SK-N-SH treated with all-trans-retinoic acid at 6 μM for 48 hours (cell line): ENCODE measurements around the gene EPHB4.
A peak's percentile ranks its signal among the peaks of the same experiment; 100 is the strongest.

ENCODE experiments used
- ATAC-seq: fragments of 200-7000 bp; cut with Tn5 transposase; 3 replicates; pipeline ENCODE4 v1.9.1; 2020; ENCODE audit warnings: mild to moderate bottlenecking, moderate library complexity
- ARNTL ChIP-seq: fragments of 450-650 bp; formaldehyde crosslinking; IDR thresholded peaks from 2 replicates; pipeline ENCODE4 v1.5.0; 2020; ENCODE audit warnings: low read depth, mild to moderate bottlenecking, moderate library complexity, borderline replicate concordance
- BACH2 ChIP-seq: fragments of 250-450 bp; sonication (Bioruptor Pico); IDR thresholded peaks from 2 replicates; pipeline ENCODE4 v1.9.0; 2021; ENCODE audit warnings: mild to moderate bottlenecking, borderline replicate concordance
- GLIS3 ChIP-seq: fragments of 250-450 bp; sonication (Bioruptor Pico); IDR thresholded peaks from 2 replicates; pipeline ENCODE4 v1.5.0; 2020; ENCODE audit warnings: mild to moderate bottlenecking, moderate library complexity
- ISL1 ChIP-seq: fragments of 250-450 bp; sonication (Bioruptor Pico); IDR thresholded peaks from 2 replicates; pipeline ENCODE4 v2.1.2; 2022; ENCODE audit warnings: mild to moderate bottlenecking, moderate library complexity
- OSR1 ChIP-seq: fragments of 250-450 bp; sonication (Bioruptor Pico); IDR thresholded peaks from 2 replicates; pipeline ENCODE4 v1.8.0; 2022; ENCODE audit warnings: moderate library complexity, mild to moderate bottlenecking, inconsistent platforms
- PPARA ChIP-seq: fragments of 250-450 bp; sonication (Bioruptor Pico); IDR thresholded peaks from 2 replicates; pipeline ENCODE4 v1.5.0; 2020; ENCODE audit warnings: mild to moderate bottlenecking, borderline replicate concordance
- RARB ChIP-seq: fragments of 250-450 bp; sonication (Bioruptor Pico); IDR thresholded peaks from 2 replicates; pipeline ENCODE4 v1.8.0; 2021; ENCODE audit warnings: mild to moderate bottlenecking, moderate library complexity
- TCF4 ChIP-seq: fragments of 250-450 bp; sonication (Bioruptor Pico); IDR thresholded peaks from 2 replicates; pipeline ENCODE4 v1.8.0; 2021; ENCODE audit warnings: mild to moderate bottlenecking, moderate library complexity, borderline replicate concordance
- TOX ChIP-seq: fragments of 250-450 bp; sonication (Bioruptor Pico); IDR thresholded peaks from 2 replicates; pipeline ENCODE4 v1.8.0; 2021; ENCODE audit warnings: mild to moderate bottlenecking, moderate library complexity, borderline replicate concordance
- ZC3H10 ChIP-seq: fragments of 250-450 bp; sonication (Bioruptor Pico); IDR thresholded peaks from 2 replicates; pipeline ENCODE4 v1.5.1; 2021; ENCODE audit warnings: mild to moderate bottlenecking, moderate library complexity
- ZFP3 ChIP-seq: fragments of 250-450 bp; sonication (Bioruptor Pico); IDR thresholded peaks from 2 replicates; pipeline ENCODE4 v1.5.0; 2020; ENCODE audit warnings: mild to moderate bottlenecking, moderate library complexity
- ZFP30 ChIP-seq: fragments of 450-650 bp; formaldehyde crosslinking; IDR thresholded peaks from 2 replicates; pipeline ENCODE4 v1.5.0; 2022; ENCODE audit warnings: mild to moderate bottlenecking, moderate library complexity
- ZNF565 ChIP-seq: fragments of 450-650 bp; formaldehyde crosslinking; conservative IDR thresholded peaks from 2 replicates; pipeline ENCODE4 v1.5.0; 2020; ENCODE audit warnings: low read depth, mild to moderate bottlenecking, moderate library complexity
- ZNF70 ChIP-seq: fragments of 450-650 bp; formaldehyde crosslinking; IDR thresholded peaks from 2 replicates; pipeline ENCODE4 v1.5.0; 2020; ENCODE audit warnings: mild to moderate bottlenecking, moderate library complexity
- ZNF8 ChIP-seq: fragments of 450-650 bp; formaldehyde crosslinking; IDR thresholded peaks from 2 replicates; pipeline ENCODE4 v1.5.0; 2020; ENCODE audit warnings: mild to moderate bottlenecking, moderate library complexity
- TF ChIP-seq, protein P1 (sequence below): fragments of 250-450 bp; sonication (Bioruptor Pico); IDR thresholded peaks from 2 replicates; pipeline ENCODE4 v1.5.1; 2020; ENCODE audit warnings: low read depth, mild to moderate bottlenecking, moderate library complexity
- TF ChIP-seq, protein P2 (sequence below): fragments of 250-450 bp; sonication (Bioruptor Pico); IDR thresholded peaks from 2 replicates; pipeline ENCODE4 v1.8.0; 2020; ENCODE audit warnings: mild to moderate bottlenecking, moderate library complexity, borderline replicate concordance
- TF ChIP-seq, protein P3 (sequence below): fragments of 250-450 bp; sonication (Bioruptor Pico); IDR thresholded peaks from 2 replicates; pipeline ENCODE4 v1.5.1; 2021; ENCODE audit warnings: mild to moderate bottlenecking, moderate library complexity
- TF ChIP-seq, protein P4 (sequence below): fragments of 250-450 bp; sonication (Bioruptor Pico); IDR thresholded peaks from 2 replicates; pipeline ENCODE4 v1.5.0; 2020; ENCODE audit warnings: mild to moderate bottlenecking, moderate library complexity

Gene EPHB4

DNA sequence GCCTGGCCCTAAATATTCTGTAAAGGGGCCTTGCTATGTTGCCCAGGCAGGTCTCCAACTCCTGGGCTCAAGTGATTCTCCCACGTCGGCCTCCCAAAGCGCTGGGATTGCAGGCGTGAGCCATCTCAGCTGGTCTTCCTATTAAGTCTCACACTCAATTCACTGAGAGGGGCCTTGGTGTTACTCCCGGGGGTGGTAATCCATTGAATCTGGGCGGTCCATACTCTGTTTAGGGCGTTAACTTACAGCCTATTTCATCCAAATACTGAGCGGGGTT, 46.9 kb upstream of the EPHB4 start (continued):
- TF ChIP-seq, protein P1, sequence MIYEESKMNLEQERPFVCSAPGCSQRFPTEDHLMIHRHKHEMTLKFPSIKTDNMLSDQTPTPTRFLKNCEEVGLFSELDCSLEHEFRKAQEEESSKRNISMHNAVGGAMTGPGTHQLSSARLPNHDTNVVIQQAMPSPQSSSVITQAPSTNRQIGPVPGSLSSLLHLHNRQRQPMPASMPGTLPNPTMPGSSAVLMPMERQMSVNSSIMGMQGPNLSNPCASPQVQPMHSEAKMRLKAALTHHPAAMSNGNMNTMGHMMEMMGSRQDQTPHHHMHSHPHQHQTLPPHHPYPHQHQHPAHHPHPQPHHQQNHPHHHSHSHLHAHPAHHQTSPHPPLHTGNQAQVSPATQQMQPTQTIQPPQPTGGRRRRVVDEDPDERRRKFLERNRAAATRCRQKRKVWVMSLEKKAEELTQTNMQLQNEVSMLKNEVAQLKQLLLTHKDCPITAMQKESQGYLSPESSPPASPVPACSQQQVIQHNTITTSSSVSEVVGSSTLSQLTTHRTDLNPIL (CRISPR knock-in tag) = no peak
- no peak for TF ChIP-seq ZNF8 (CRISPR knock-in tag)
- no peak for TF ChIP-seq BACH2 (CRISPR knock-in tag)
- TF ChIP-seq ZNF565 (CRISPR knock-in tag) = no peak

DNA sequence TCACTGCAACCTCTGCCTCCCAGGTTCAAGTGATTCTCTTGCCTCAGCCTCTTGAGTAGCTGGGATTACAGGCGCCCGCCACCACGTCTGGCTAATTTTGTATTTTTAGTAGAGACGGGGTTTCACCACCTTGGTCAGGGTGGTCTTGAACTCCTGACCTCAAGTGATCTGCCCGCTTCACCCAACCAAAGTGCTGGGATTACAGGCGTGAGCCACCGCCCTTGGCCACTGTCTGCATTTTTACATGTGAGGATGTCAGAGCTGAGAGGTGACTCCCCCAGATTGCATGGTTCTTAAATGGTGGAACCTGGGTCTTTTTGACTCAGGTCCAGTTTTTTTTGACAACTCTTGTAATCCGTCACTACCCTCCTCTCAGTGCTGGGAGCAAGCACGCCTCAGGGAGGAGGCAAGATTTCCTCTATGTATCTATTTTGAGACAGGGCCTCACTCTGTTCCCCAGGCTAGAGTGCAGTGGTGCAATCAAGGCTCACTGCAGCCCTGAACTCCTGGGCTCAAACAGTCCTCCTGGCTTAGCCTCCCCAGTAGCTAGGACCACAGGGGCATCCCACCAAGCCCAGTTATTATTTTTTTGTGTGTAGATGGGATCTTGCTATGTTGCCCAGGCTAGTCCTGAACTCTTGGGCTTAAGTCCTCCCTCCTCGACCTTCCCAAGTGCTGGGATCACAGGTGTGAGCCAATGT, 46.4 kb upstream of the EPHB4 start:
- ATAC-seq = no peak
- TF ChIP-seq ZC3H10 (CRISPR knock-in tag) = no peak
- TF ChIP-seq, protein P2, sequence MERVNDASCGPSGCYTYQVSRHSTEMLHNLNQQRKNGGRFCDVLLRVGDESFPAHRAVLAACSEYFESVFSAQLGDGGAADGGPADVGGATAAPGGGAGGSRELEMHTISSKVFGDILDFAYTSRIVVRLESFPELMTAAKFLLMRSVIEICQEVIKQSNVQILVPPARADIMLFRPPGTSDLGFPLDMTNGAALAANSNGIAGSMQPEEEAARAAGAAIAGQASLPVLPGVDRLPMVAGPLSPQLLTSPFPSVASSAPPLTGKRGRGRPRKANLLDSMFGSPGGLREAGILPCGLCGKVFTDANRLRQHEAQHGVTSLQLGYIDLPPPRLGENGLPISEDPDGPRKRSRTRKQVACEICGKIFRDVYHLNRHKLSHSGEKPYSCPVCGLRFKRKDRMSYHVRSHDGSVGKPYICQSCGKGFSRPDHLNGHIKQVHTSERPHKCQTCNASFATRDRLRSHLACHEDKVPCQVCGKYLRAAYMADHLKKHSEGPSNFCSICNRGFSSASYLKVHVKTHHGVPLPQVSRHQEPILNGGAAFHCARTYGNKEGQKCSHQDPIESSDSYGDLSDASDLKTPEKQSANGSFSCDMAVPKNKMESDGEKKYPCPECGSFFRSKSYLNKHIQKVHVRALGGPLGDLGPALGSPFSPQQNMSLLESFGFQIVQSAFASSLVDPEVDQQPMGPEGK = no peak
- TF ChIP-seq, protein P1 (CRISPR knock-in tag) = no peak
- TF ChIP-seq, protein P3, sequence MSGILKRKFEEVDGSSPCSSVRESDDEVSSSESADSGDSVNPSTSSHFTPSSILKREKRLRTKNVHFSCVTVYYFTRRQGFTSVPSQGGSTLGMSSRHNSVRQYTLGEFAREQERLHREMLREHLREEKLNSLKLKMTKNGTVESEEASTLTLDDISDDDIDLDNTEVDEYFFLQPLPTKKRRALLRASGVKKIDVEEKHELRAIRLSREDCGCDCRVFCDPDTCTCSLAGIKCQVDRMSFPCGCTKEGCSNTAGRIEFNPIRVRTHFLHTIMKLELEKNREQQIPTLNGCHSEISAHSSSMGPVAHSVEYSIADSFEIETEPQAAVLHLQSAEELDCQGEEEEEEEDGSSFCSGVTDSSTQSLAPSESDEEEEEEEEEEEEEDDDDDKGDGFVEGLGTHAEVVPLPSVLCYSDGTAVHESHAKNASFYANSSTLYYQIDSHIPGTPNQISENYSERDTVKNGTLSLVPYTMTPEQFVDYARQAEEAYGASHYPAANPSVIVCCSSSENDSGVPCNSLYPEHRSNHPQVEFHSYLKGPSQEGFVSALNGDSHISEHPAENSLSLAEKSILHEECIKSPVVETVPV (CRISPR knock-in tag) = no peak
- no peak for TF ChIP-seq ISL1 (CRISPR knock-in tag)
- TF ChIP-seq OSR1 (CRISPR knock-in tag) = no peak
- no peak for TF ChIP-seq ARNTL (CRISPR knock-in tag)
- no peak for TF ChIP-seq PPARA
- TF ChIP-seq TOX = no peak
- TF ChIP-seq, protein P4, sequence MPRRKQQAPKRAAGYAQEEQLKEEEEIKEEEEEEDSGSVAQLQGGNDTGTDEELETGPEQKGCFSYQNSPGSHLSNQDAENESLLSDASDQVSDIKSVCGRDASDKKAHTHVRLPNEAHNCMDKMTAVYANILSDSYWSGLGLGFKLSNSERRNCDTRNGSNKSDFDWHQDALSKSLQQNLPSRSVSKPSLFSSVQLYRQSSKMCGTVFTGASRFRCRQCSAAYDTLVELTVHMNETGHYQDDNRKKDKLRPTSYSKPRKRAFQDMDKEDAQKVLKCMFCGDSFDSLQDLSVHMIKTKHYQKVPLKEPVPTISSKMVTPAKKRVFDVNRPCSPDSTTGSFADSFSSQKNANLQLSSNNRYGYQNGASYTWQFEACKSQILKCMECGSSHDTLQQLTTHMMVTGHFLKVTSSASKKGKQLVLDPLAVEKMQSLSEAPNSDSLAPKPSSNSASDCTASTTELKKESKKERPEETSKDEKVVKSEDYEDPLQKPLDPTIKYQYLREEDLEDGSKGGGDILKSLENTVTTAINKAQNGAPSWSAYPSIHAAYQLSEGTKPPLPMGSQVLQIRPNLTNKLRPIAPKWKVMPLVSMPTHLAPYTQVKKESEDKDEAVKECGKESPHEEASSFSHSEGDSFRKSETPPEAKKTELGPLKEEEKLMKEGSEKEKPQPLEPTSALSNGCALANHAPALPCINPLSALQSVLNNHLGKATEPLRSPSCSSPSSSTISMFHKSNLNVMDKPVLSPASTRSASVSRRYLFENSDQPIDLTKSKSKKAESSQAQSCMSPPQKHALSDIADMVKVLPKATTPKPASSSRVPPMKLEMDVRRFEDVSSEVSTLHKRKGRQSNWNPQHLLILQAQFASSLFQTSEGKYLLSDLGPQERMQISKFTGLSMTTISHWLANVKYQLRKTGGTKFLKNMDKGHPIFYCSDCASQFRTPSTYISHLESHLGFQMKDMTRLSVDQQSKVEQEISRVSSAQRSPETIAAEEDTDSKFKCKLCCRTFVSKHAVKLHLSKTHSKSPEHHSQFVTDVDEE (CRISPR knock-in tag) = no peak
- TF ChIP-seq GLIS3 (CRISPR knock-in tag) = no peak
- TF ChIP-seq ZFP3 (CRISPR knock-in tag) = no peak
- TF ChIP-seq TCF4 (CRISPR knock-in tag) = no peak

DNA sequence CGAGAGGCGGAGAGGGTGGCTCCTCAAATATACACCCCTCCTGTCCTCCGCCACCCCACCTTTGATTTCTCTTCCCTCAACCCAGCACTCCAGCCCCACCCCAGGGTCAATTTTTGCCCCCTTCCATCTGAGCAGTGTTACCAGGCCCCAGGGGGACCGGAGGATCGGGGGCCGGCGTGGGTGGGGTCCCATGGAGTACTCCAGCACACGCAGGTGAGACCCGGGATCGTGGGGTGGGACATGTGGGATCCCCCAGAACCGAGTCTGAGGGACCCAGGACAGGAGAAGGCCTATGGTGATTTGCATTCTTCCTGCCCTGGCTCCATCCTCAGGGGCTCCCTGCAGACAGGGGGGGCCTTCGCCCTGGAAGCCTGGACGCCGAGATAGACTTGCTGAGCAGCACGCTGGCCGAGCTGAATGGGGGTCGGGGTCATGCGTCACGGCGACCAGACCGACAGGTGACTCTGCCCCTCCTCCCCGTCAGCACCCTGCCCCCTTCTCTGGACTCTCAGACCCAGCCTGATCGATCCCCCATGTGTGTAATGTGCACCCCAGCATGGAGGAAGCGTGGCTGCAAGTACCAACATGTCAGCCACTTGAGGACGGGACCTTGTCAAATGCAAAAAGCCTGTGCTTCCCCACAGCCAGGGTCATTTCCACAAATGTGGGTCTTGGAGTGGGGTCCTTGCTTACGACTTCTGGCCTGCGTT, 40.6 kb upstream of the EPHB4 start:
- ATAC-seq = no peak
- TF ChIP-seq PPARA = no peak
- TF ChIP-seq TCF4 (CRISPR knock-in tag) = no peak
- no peak for TF ChIP-seq ZFP30 (CRISPR knock-in tag)

DNA sequence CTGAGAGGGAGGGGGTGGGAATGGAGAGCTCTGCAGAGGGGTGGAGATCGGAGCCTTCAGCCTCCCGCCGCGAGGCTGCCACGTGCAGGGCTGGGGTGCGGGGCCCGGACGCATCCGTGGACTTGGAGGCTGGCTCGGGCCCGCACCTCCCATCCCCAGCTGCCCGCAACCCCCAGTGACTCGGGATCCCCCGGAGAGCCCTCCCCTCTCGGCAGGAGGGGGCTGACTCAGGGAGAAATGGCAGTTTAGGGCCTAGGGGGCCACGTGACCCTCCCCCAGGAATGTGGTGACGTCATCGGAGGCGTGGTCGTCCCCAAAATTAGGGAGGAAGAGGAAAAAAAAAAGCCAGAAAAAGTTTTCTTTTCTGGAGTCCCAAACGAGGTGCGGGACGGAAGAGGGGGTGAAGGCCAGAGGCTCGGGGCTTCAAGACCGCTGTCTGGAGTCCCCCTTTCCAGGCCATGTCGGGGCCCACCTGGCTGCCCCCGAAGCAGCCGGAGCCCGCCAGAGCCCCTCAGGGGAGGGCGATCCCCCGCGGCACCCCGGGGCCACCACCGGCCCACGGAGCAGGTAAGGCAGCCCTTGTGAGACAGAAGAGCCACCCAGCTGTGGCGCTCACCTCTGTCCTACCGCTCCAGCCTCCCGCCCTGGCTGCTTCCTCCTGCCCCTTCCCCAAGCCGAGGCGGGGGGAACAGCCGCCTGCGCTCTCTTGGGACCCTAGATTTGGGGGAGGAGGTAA, 39.9 kb upstream of the EPHB4 start, which contains the start of gene TRIP6:
TRIP6 (plus strand) TSS at position 348 of the 736 bp plus-strand sequence; CDS start at position 459, 111 bp downstream.
- TF ChIP-seq RARB (CRISPR knock-in tag) = no peak
- TF ChIP-seq GLIS3 (CRISPR knock-in tag) = no peak
- TF ChIP-seq BACH2 (CRISPR knock-in tag) = no peak
- no peak for TF ChIP-seq TOX
- TF ChIP-seq ARNTL (CRISPR knock-in tag) = no peak
- no peak for TF ChIP-seq ZFP3 (CRISPR knock-in tag)
- TF ChIP-seq ZFP30 (CRISPR knock-in tag) = no peak
- TF ChIP-seq ZNF70 (CRISPR knock-in tag) = no peak
- TF ChIP-seq, protein P4 (CRISPR knock-in tag) = no peak
- ATAC-seq = peak; percentile 50
